SK-N-DZ (cell line): ENCODE measurements around the gene MBD3L1.

Experiments
- DNase-seq: peaks from one replicate; pipeline ENCODE4 v3.0.0-alpha.2; 2015; ENCODE audit warnings: low spot score

Gene MBD3L1

GRCh38 chr19:8880868-8881488, 48.8 kb downstream of the MBD3L1 start:
- no peak for DNase-seq

DNA sequence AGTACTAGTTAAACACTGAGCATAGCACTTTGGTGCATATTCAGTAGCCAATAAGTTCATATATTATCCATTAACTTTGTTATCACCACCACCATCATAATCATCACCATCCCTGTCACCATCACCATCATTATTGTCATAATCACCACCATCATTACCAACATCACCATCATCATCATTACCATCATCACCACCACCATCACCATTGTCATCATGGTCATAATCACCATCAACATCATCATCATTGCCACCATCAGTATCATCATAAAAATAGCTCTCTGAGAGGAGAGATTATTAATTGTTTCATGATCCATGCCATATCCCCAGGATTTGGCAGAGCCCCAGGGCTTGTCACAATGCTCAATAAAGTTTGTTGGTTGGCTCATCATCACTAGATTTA, 49.3 kb downstream of the MBD3L1 start:
- DNase-seq, result no peak

DNA sequence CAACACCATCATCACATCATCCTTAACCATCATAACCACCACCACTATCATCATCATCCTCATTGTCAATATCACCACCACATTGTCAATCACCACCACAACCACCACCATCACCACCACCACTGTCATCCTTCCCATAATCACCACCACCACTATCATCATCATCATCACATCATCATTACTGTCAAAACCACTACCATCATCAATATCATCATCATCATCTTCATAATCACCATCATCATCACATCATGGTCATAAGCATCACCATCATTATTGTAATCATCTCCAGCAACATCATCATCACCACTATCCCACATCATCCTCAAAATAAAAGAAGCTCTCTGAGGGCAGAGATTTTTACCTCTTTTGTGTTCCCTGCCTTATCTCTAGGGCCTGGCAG, 52.2 kb downstream of the MBD3L1 start:
- no peak for DNase-seq

DNA sequence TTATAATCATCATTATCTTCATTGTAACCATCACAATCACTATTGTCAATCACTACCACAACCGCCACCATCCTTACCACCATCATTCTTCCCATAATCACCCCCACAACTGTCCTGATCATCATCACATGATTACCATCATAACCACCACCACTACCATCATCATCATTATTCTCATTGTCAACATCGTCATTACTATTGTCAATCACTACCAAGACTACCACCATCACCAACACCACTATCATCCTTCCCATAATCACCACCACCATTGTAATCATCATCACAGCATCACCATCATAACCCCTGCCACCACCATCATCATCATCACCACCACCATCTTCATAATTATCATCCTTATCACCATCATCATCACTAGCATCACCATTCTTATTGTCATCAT, 55.2 kb downstream of the MBD3L1 start:
- no peak for DNase-seq

DNA sequence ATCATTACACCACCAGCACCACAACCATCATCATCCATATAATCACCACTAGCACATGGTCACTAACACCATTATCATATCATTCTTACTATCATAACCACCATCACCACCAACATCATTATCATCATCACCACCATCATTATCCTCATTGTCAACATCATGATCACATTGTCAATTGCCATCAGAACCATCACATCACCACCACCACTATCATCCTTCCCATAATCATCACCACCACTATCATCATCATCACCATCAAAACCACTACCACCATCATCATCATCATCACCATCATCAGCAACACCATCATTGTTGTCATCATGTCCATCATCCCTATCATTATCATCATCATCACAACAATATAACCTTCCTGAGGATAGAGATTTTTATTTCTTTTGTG, 58.1 kb downstream of the MBD3L1 start:
- DNase-seq, result no peak
